HL-60/S4 treated with phorbol 12-myristate 13-acetate at 8.2 ng/mL for 4 days and 3 days (cell line): ENCODE results near the gene CIITA.
"Not testable (repeated sequence)": the region's sequence is repeated elsewhere in the genome, so short reads cannot be mapped to it uniquely, and the experiment has no call there.

ENCODE experiments used
- in situ Hi-C: fragments of 300-500 bp; cut with MboI; formaldehyde crosslinking; loops from 2 replicates; pipeline ENCODE4 v1.15.0; 2022; ENCODE audit warnings: low sequenced_read_pairs

The CIITA gene

DNA sequence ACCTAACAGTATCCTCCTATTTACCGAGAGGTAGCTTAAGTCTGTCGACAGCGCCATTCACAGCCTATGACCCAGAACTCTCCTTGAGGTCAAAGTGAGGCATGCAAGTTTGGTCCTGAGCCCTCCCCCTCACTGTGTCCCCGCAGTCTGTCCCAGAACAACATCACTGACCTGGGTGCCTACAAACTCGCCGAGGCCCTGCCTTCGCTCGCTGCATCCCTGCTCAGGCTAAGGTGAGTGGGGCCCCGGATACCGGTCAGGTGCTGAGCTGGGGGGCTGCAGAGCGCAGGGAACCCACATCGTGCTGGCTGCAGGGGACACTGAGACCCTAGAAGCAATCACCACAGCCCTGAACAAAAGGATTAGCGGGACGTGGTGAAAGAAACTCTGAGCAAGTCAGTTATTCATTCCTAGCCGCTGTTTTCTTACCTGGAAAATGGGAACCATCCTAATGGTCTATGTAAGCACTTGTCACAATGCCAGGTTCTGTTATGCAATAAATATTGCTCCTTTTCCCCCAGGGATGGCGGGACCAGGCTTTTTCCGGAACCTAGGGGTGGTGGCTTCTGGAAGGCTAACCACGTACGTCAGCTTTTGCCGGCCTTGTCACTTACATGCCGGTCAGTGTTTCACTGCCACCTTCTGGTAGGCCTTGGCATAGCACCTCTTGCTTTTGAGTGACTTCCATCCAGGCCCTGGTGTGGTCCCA is 41.4 kb downstream of the CIITA start:
- in situ Hi-C loops, result loop anchor here (10.0 kb wide), 2 partner anchors 174 to 404 kb away; partner anchors contain the start of gene NUBP1

DNA sequence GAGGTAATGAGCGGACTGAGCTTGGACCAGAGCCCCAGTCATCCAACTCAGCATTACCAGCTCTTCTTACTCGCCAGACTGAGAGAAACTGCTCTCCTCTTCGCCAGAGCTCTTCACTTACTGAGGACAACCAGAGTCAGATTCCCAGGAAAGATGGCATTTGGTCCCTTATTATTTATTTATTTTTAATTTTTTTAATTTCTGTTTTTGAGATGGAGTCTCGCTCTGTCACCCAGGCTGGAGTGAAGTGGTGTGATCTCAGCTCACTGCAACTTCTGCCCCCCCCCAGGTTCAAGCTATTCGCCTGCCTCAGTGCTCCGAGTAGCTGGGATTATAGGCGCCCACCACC is 42.0 kb downstream of the CIITA start:
- in situ Hi-C loops, result loop anchor here (10.0 kb wide), 2 partner anchors 174 to 404 kb away; partner anchors contain the start of gene NUBP1

DNA sequence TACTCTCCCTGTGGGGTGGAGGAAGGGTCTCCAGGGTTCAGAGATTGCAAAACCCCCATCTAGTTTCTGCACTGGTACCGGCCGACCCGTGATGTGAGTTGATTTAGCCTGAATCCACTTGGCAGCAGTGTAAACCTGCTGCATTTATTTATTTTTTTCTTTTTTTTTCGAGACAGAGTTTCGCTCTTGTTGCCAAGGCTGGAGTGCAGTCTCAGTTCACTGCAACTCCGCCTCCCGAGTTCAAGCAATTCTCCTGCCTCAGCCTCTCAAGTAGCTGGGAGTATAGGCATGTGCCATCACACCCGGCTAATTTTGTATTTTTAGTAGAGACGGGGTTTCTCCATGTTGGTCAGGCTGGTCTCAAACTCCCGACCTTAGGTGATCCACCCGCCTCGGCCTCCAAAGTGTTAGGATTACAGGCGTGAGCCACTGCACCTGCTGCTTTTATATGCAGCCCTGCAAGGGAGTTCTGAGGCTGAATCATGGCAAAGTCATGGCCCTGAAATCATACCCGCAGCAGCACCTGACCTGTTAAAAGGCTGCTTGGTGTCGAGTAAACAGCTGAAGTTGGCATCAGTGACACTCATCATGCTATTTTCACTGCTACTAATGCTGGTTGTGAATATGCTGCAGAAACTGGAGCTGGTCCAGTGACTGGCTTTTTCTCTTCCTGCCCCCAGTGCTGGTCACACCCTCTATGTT is 43.9 kb downstream of the CIITA start:
- in situ Hi-C loops, result no loop called here

DNA sequence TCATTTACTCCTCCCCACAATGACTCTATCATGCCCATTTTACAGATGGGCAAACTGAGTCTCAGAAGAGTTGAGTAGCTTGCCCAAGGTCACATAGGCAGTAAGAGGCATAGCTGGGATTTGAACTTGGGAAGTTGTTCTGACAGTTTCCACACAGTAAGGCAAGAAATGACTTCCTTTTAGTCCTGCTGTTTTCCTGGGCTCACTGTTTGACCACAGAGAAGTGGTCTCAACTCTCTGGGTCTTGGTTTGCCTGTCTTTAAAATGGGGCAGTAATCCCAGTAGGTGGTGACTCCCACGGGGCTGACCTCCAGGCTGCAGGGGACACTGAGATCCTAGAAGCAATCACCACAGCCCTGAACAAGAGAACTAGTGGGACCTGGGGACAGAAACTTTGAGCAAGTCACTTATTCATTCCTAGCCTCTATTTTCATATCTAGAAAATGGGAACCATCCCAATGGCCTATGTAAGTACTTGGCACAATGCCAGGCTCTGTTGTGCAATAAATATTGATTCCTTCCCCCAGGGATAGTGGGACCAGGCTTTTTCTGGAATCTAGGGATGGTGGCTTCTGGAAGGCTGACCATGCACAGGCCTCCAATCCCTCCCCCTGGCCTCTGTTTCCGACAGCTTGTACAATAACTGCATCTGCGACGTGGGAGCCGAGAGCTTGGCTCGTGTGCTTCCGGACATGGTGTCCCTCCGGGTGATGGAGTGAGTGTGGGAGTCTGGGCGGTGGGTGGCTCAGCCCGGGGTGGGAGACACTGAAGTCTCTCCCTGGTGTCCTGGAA is 44.7 kb downstream of the CIITA start:
- in situ Hi-C loops, result no loop called here

DNA sequence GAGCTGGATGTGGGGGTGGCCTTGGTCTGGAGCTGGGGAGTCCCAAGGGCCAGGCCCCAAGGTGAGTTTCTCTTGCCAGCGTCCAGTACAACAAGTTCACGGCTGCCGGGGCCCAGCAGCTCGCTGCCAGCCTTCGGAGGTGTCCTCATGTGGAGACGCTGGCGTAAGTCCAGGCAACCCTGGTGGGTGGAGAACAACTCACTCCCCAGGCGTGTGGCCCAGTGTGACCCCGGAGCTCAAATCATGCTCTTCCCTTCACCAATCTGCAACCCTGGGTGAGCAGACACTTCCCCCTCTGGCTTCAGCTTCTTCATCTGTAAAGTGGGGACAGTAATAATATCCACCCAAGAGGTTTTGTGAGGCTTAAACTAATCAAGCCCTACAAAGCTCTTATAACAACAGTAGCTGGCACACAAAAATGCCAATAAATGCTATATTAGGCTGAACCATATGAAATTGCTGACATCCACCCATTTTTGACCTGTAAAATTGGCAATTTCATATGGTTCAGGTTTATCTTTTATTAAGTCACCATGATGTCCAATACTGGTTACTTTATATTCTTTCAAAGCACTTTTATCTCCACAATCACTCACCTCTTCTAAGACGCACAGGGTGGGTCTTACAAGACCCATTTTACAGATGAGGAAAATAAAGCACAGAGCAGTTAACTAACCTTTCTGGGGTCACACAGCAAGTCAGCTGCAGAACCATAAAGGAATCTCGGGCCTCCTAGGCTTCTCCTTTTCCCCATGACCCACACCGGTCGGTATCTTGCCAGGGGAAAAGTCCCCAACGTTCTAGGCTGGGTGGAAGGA is 45.5 kb downstream of the CIITA start:
- in situ Hi-C loops, result no loop called here

DNA sequence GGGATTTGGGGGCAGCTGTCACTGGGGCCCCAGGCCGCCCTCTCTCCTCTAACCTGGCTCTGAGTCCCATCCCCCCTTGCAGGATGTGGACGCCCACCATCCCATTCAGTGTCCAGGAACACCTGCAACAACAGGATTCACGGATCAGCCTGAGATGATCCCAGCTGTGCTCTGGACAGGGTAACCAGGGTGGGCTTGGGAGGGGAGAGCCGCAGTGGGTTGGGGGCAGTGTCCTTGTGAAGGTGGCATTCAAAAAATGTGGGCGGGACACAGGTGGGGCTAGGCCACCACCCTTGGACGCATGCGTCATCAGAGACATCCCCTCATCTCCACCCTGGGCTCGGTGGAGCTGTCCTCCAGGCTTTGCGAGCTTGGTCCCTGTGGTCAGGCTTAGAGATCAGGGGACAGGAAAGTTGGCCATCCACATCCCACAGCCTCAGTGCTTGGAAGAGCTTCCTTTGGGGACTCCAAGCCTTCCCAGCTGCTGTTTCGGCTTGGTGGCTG is 46.2 kb downstream of the CIITA start:
- in situ Hi-C loops, result no loop called here

DNA sequence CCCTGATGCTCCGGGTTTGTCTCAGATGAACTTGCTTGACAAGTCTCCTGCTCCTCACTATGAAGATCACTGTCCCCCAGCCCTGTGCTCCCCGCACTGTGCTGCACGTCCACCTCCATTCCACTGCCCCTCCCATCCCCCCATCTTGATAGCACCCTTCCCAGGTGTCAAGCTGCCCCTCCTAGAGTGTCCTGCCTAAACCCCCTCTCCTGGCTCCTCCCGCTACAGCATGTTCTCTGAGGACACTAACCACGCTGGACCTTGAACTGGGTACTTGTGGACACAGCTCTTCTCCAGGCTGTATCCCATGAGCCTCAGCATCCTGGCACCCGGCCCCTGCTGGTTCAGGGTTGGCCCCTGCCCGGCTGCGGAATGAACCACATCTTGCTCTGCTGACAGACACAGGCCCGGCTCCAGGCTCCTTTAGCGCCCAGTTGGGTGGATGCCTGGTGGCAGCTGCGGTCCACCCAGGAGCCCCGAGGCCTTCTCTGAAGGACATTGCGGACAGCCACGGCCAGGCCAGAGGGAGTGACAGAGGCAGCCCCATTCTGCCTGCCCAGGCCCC is 46.7 kb downstream of the CIITA start:
- in situ Hi-C loops, result no loop called here

DNA sequence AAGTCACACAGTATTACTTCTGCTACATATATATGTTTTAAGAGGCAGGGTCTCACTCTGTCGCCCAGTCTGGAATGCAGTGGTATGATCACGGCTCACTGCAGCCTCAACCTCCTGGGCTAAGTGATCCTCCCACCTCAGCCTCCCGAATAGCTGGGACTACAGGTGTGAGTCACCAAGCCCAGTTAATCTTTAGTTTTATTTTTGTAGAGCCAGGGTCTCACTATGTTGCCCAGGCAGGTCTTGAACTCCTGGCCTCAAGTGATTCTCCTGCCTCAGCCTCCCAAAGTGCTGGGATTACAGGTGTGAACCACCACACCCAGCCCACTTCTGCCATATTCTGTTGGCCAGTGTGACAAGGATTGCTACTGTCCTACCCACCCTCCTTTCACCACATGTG is 48.3 kb downstream of the CIITA start:
- in situ Hi-C loops, result not testable (repeated sequence)

DNA sequence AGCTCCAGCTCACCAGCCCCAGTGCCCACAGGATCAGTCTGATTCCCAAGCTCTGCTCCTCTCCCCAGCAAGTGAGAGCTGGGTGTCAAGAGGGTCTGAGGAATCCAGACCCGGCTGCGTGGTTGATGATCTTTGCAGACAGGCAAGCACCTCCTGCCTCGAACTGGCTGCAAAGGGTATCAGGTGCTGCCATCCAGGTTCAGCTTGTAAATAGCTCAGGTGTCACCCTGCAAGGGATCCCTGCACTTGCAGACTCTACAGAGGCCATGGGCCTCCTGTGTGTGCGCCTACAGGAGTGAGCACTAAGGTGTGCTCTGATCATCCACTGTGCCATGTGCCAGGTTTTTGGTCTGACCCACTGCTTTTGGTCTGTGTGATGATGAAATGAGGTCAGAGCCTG is 49.1 kb downstream of the CIITA start:
- in situ Hi-C loops, result no loop called here

DNA sequence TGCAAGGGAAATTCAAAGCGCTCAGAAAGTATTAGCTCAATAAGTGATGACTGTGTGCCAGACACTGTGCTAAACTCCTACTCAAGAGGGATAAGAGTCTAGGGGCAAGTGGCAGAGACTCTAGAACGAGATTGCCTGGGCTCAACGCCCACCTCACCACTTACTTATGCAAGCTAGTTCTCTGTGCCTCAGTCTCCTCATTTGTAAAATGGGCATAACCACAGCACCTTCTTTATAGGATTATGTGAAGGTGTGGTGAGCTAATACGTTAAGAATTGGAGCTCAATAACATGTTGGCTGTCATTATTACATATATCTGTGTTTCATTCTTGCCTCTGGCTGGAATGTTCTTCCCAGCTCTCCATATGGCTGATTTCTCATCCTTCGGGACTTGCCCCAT is 49.9 kb downstream of the CIITA start:
- in situ Hi-C loops, result no loop called here

DNA sequence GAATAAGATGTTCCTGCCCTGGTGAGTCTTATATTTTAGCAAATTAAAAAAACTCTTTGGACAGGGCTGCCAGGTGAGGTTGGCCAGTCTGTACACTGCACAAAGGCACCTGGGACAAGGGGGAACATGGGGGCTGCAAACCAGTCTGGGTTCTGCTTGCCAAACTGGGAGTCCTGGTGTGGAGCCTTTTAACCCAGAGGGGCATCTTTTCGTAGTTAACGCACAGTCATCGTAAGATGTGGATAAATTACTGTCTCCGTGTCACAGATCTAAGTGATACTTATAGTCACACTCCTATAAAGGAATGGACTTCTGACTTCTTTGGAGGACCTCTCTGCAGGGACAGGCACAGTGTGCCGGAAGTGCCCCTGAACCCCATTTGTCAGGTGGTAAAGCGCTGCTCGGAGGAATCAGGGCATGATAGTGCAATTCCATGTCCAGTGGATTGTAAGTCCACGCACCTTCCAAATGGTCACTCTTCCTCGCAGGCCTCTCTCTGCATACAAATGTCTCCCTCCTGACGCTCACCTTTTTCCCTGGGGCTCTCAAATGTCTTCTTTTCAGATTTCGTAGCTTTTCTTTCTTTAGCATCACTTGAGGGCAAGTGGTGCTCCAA is 50.6 kb downstream of the CIITA start:
- in situ Hi-C loops, result no loop called here

DNA sequence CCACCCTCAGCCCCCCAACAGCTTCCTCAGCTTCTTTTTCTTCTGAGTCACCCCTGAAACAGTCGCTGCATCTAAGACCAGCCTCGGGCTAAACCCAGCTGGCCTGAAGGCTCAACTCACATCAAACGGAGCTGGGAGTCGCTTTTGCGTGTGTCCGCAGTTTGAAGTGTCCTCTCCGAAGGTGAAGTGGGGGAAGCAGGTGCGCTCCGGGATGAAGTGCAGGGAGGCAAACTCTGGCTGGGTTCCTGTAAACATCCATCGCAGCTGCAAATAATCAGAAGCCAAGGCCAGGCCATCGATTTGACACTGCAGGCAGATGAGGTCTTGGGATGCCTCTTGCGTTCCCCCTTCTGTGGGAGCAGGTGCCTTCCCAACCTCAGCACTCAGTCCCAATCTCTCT is 52.1 kb downstream of the CIITA start:
- in situ Hi-C loops, result not testable (repeated sequence)

DNA sequence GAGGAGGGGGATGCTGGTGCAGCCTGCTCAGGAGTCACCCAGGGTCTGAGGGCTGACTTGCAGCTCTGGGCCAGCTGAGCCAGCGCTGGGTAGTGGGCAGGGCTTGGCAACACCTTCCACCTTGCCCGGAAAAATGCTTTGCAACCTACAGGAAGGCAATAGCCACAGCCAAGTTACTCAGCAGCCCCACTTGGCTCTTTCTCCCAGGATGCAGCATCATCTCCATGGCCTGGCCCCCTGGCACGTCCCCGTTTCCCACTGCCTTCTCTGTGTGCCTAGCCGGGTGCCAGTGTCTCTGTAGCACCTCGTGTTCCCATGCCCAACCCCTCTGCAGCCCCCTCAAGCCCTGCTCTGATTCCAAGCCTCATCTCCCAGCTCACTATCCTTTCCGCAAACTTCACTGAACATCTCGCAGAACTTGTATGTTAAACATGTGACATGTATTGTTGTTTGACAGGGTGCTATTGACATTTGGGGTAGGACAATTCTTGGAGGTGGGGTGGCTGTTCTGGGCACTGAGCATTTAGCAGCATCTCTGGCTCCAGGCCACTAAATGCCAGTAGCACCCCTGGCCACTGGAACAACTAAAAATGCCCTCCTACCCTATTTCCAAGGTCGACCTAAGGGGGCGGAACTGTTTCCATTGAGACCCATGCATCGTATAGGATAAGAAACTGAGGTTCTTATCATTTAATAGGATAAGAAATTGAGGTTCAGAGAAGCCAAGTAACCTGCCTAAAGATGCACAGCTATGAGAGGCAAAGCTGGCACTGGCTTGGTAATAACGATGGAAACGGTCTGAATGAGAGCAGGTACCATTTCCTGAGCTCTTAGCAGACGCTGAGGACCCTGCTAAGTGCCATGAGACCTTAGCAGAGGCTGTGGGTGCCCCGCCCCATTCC is 53.1 kb downstream of the CIITA start:
- in situ Hi-C loops, result no loop called here

DNA sequence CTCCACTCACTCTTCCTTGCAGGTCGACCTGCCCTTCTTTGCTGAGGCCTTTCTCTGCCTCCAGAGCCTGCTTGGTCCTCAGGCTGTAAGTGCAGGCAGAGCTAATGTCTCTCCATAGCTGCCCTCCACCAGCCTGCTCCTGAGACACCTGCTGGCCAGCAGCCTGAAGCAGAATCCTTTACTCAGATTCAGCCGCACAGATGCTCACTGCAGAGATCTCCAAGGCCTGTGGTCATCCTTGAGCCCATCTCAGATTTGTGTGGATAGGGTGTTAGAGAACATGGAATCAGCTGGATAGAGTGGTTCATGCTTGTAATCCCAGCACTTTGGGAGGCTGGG is 53.7 kb downstream of the CIITA start:
- in situ Hi-C loops, result no loop called here

DNA sequence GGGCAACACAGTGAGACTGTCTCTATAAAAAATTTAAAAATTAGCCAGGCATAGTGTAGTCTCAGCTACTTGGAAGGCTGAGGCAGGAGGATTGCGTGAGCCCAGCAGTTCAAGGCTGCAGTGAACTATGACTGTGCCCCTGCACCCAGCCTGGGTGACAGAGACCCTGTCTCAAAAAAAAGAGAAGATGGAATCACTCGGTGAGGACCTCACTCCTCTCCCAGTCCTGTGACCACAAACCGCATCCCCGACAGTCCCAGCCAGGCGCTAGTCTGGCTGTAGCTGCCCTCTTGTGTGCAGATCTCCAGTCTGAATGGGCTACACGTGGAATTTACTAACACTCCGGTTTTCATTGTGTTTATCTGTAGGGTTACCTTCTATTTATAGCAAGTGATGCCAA is 54.1 kb downstream of the CIITA start:
- in situ Hi-C loops, result no loop called here

DNA sequence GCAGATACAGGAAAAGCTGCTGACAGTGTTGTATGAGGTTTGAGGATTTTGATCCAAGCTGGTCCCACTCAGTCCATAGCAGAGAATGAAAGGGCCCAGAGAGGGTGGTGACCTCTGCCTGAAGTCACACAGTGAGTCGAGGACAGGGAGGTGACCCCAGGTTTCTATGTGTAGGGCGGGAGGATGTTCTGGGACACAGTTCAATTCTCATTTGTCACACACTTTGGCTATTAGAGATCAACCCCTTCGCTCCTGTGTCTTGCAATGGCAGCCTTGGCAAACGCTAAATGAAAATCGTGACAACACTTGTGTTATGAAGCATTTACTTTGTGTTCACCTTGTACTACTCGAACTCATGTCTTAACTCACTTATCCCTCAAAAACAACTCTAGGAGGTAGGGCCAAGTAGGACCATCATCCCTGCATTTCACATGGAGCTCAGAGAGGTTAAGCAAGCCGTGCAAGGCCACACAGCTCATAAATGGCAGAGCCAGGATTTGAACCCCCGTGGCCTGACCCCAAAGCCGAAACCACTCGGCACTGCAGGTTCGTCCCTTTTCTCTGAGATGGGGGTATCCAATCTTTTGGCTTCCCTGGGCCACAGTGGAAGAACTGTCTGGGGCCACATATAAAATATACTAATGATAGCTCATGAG is 55.1 kb downstream of the CIITA start:
- in situ Hi-C loops, result no loop called here

DNA sequence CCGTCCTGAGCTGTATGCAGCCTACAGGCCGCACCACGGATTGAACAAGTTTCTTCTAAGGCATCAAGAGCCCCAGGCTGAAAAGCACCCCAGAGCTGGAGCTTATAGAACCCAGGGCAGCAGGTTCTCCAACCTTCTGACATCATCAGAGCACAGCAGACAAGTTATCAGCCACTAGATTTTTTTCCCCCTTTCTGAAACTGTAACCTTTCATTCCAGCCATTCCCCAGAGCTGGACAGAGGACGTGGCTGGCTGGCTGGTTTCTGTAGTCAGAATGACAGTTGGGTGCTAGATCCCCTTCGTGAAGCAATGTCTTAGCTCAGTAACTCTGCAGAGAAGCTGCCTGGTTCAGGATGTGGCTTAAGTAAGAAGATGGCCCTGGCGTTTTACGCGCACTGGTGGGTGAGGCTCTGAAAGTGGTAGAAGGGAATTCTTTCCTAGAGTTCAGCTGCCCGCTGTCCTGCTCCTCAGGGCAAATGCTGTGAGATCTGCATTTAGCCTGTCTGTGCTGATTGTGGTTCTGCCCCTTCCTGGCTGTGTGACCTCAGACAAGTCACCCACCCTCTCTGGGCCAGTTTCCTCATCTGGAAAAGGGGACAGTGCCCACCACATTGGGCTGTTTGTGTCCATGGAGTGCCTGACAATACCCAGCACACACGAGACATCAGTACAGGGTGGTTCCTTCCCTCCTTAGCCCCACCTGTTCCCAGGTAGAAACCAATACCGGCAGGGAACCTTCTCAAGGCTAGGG is 56.1 kb downstream of the CIITA start:
- in situ Hi-C loops, result no loop called here

DNA sequence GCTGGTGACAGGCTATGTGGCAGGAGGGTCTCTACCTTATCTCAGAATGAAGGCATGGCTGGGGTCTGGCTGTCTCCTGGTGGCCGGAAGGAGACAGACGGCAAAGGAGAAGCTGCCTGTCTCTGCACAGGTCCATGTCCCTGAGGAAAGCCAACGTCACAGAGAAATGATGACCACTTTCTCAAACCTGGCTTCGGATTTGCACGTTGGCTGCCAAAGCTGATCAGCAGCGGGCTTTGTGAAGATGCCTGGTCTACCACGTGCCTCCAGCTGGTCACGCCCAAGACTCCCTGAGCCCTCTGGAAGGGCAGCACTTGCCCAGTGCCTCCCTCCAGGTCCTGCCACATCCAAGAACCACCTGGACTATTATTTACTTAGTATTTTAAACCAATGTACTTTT is 56.9 kb downstream of the CIITA start:
- in situ Hi-C loops, result no loop called here
